ENCODE data around the gene SMG9. TPM values are rescaled to one million over a fixed set of nuclear protein-coding genes. Genes with fewer than 3 reads are reported as not detected.

SMG9 gene
- total and polyA plus RNA-seq, 2 of the 4 experiments (the other 2 are of a cell fraction), result 4.8 to 24.3 TPM

- Histone ChIP-seq H3K18ac (ENCODE audit: low read depth, low read length) (no peak overlapping the region), H3K56ac (ENCODE audit: extremely low read depth, insufficient read depth, low read length) (no peak overlapping the region), H4K20me1 (ENCODE audit: insufficient read depth, low read length) (no peaks in the 10 kb centered on the region), H3K27me3 (ENCODE audit: control insufficient read depth, insufficient read depth, low read length) (peaks cover 2% of the 10 kb centered on the region; the same call in 1 of the 2 replicates), H3K9me1 (ENCODE audit: insufficient read depth, low read length) (no peaks in the 10 kb centered on the region), H2BK5ac (ENCODE audit: low read depth, low read length, poor library complexity, severe bottlenecking) (no peak overlapping the region), H2BK20ac (ENCODE audit: low read depth, low read length) (no peak overlapping the region), H2AK9ac (replicated peaks; ENCODE audit: low read depth, low read length, poor library complexity) (no peak overlapping the region), H3K4me3 (ENCODE audit: insufficient read depth, low read depth, low read length) (no peak overlapping the region), H3K14ac (replicated peaks; ENCODE audit: low read depth, low read length) (no peak overlapping the region; the same call in 1 of the 2 replicates), H3K4ac (ENCODE audit: low read depth, low read length) (no peak overlapping the region), H4K8ac (ENCODE audit: low read depth in 2 of 2, low read length in 2 of 2) (no peak overlapping the region), H3K4me2 (ENCODE audit: low read depth, low read length) (no peak overlapping the region), H3K9ac (ENCODE audit: low read depth, low read length) (no peak overlapping the region), H2AFZ (replicated peaks; ENCODE audit: low read length, poor library complexity) (no peak overlapping the region), H2BK15ac (ENCODE audit: low read depth, low read length) (no peak overlapping the region), H2AK5ac (ENCODE audit: low read depth, low read length) (no peak overlapping the region), H3K79me1 (ENCODE audit: low read depth in 1 of 2, low read length in 2 of 2) (no peaks in the 10 kb centered on the region), H3K36me3 (ENCODE audit: control insufficient read depth, insufficient read depth, low read length) (no peaks in the 10 kb centered on the region), H4K91ac (ENCODE audit: insufficient read depth, low read depth, low read length) (no peak overlapping the region), H4K5ac (ENCODE audit: low read depth, low read length) (no peak overlapping the region), H3K27ac (ENCODE audit: insufficient read depth, low read length) (no peak overlapping the region), H3K23ac (ENCODE audit: low read depth, low read length) (no peak overlapping the region), H3K4me1 (ENCODE audit: control insufficient read depth, insufficient read depth, low read length) (peaks cover 2% of the 10 kb centered on the region; the same call in 1 of the 2 replicates), H3K9me3 (ENCODE audit: control insufficient read depth, insufficient read depth, low read length) (peaks cover 23% of the 10 kb centered on the region), H2BK120ac (ENCODE audit: low read depth, low read length) (no peak overlapping the region)
- in situ Hi-C loops (cut with MboI; ENCODE audit: low sequenced_read_pairs) (no loop called here), intact Hi-C loops (cut with micrococcal nuclease) (no loop called here), dilution Hi-C loops (cut with HindIII; ENCODE audit: low sequenced_read_pairs, unreplicated experiment) (no loop called here)
- 80% methylated on average over 1 of the region's 10 CpGs; no CpG with 5 or more reads in 1 of the 2 experiments for WGBS, 2 experiments (ENCODE audit: extremely low coverage in 2 of 2, insufficient read length in 1 of 2)
- ATAC-seq (ENCODE audit: low read depth) (no peak), DNase-seq (no peak)
- TF ChIP-seq CEBPB (IDR thresholded peaks at IDR 0.05; ENCODE audit: low read depth, low read length), result no peak
- TF ChIP-seq POLR2A (IDR thresholded peaks at IDR 0.05; ENCODE audit: low read depth, low read length), result no peak
- no TSS peak for BruUV-seq (replicated peaks)
- POLR2A ChIA-PET (ENCODE audit: unreplicated experiment), result no interaction called here
- CTCF ChIA-PET, result no interaction called here
Observed at GRCh38 chr19:43688059-43688701, 66.6 kb downstream of the SMG9 start.
